ENCODE measurements around the gene TGIF1. TPM values are rescaled to one million over a fixed set of nuclear protein-coding genes. Genes with fewer than 3 reads are reported as not detected.
A peak's percentile ranks its signal among the peaks of the same experiment; 100 is the strongest.

The TGIF1 gene
- total RNA-seq, 3 donors from 2014 or later = 37.1 to 67.2 (median 59.1) TPM

DNA sequence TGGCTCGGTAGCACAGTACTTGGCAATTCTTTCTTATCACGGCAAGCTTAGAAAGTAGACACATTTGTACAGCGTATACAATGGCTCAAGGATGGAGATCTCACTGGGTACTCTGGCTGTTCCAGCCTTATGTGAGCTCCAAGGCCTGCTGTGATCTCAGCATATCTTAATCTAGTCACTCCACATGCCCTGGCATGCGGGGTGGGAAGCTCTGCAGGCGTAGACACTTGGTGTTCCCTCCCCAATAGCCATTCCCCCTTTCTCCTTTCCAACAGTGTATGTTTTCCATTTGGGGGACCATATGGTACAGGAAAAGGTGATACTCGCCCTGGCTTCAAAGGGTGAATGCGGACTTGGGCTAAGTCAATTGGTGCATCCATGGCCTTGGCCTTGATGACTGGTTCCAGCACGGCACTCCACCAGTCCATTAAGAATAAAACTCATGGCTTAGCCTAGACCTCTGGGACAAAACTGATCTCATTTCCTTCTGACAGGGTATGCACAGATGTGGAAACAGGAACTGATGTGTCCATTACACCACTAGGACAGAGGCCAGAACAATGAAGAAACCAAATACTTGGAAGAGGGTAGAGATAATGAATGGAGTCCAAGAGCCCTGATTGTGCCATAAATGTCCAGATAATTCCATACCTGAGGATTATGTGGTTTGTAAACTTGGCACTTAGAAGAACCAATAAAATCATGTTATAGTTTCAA, 28.4 kb downstream of the TGIF1 start:
- no peak for DNase-seq
- H3K4me1 ChIP-seq (ENCODE audit: low read depth) = peaks cover 3% of the 10 kb centered on the region
- H3K9me3 ChIP-seq = no peaks in the 10 kb centered on the region
- TF ChIP-seq, protein P1, sequence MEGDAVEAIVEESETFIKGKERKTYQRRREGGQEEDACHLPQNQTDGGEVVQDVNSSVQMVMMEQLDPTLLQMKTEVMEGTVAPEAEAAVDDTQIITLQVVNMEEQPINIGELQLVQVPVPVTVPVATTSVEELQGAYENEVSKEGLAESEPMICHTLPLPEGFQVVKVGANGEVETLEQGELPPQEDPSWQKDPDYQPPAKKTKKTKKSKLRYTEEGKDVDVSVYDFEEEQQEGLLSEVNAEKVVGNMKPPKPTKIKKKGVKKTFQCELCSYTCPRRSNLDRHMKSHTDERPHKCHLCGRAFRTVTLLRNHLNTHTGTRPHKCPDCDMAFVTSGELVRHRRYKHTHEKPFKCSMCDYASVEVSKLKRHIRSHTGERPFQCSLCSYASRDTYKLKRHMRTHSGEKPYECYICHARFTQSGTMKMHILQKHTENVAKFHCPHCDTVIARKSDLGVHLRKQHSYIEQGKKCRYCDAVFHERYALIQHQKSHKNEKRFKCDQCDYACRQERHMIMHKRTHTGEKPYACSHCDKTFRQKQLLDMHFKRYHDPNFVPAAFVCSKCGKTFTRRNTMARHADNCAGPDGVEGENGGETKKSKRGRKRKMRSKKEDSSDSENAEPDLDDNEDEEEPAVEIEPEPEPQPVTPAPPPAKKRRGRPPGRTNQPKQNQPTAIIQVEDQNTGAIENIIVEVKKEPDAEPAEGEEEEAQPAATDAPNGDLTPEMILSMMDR (IDR thresholded peaks at IDR 0.05) = no peak
- no peaks in the 10 kb centered on the region for H3K36me3 ChIP-seq (ENCODE audit: low read depth)
- H3K4me3 ChIP-seq = no peak overlapping the region
- intact Hi-C loops (cut with DNase I, micrococcal nuclease) = no loop called here
- peak; percentile 57 for ATAC-seq

DNA sequence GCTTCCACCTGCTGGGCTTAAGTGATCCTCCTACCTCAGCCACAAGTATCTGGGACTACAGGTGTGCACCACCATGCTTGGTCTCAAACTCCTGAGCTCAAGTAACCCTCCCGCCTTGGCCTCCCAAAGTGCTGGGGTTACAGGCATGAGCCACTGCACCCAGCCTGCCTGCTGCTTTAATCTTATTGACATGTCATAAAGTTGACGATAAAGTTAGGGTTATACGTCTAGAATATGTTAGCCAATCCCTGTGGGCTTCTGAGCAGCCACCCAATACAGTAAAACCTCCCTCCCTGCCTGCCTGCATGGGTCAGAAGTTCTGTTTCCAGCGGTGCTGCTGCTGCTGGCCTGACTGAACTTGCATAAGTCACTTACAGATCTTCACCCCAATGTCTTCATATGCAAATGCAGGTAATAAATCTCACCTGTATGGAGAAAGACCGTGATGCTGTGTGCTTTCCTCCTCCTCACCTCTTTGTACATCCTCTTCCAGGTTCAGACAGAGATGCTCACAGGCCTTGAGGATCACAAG, 30.1 kb downstream of the TGIF1 start:
- no peak overlapping the region for H3K4me3 ChIP-seq
- TF ChIP-seq, protein P1 (IDR thresholded peaks at IDR 0.05) = no peak
- peak in 2 of 3 donors; percentile 37 to 45 for DNase-seq
- ATAC-seq = peak; percentile 86
- intact Hi-C loops (cut with DNase I, micrococcal nuclease) = no loop called here
- peaks cover 3% of the 10 kb centered on the region for H3K4me1 ChIP-seq (ENCODE audit: low read depth)
- H3K36me3 ChIP-seq (ENCODE audit: low read depth) = no peaks in the 10 kb centered on the region
- no peaks in the 10 kb centered on the region for H3K9me3 ChIP-seq

DNA sequence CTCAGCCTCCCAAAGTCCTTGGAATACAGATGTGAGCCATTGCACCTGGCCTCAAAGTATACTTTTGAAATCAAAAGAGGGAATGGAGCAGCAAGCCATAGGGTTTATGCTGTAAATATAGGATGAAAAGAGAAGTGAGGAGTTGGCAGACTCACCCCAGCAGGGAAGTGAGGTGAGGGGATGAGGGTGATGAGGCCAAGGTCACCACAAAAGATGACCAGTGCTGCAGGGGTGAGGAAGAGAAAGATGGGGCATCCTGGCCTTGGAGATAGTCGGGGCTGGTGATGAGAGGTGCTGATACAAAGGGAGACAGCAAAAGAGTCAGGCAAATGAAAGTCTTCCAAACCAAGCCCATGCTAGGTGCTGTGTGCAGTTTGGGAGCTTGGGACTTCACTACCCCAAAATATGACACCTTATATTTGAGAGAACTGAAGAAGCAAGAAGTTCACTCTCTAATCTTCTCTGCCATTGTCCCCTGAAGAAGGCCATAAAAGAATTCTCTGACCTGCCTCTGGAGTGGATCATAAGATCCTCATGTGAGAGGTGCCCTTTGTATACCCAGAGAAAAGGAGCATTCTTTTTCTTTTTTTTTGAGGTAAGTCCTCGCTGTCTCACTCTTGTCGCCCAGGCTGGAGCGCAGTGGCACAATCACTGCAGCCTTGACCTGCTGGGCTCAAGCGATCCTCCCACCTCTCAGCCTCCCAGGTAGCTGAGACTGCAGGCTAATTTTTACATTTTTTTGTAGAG, 31.0 kb downstream of the TGIF1 start:
- Histone ChIP-seq H3K9me3 (no peaks in the 10 kb centered on the region), H3K4me1 (ENCODE audit: low read depth) (peaks cover 3% of the 10 kb centered on the region), H3K36me3 (ENCODE audit: low read depth) (no peaks in the 10 kb centered on the region), H3K4me3 (no peak overlapping the region)
- DNase-seq (no peak), ATAC-seq (no peak)
- intact Hi-C loops (cut with DNase I, micrococcal nuclease) = no loop called here
- TF ChIP-seq, protein P1 (IDR thresholded peaks at IDR 0.05) = no peak

DNA sequence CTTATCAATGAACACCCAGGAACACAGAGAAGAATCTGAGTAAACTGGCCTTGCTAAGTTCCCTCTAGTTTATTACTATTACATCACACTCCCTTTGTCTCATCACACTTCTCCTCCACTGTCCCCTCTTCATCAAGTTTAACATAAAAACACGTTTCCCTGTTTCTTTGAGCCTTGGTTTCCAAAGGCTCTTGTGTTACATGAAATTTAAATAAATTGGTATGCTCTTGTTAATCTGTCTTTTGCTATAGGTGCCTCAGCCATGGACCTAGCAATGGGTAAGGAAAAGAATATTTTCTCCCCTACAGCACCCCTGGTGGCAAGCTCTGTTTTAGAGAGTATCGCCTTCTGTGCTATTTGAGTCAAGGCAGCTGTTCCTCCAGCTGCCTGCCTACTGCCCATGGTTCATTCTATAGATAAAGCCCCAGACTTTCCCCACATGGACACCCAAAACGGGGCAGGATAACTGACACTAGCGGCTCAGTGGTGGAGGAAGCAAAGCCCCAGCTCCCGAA, 31.8 kb downstream of the TGIF1 start:
- ATAC-seq (peak; percentile 73), DNase-seq (peak in 1 of 3 donors; percentile 61)
- intact Hi-C loops (cut with DNase I, micrococcal nuclease) = no loop called here
- H3K9me3 ChIP-seq = no peaks in the 10 kb centered on the region
- peaks cover 3% of the 10 kb centered on the region for H3K4me1 ChIP-seq (ENCODE audit: low read depth)
- H3K36me3 ChIP-seq (ENCODE audit: low read depth) = no peaks in the 10 kb centered on the region
- no peak overlapping the region for H3K4me3 ChIP-seq
- TF ChIP-seq, protein P1 (IDR thresholded peaks at IDR 0.05) = peak; percentile 26

DNA sequence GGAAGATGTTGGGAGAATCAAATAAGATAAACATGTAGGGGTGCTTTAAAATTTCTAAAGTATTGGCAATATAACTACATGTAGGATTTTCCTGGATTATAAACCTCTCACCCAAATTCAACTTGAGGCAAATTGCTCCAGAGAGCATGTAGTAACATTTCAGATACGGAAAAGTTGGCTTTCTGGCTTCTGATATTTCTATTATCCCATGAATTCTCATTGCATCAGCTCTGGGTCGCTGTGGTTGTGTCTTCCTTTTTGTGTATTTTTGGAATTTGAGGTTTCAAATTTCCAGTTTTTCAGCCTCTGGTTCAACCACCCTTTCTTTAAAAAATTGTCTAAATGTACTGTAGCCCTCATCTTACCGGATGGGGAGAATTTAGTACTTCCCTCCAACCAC, 32.3 kb downstream of the TGIF1 start:
- Histone ChIP-seq H3K9me3 (no peaks in the 10 kb centered on the region), H3K4me3 (no peak overlapping the region), H3K36me3 (ENCODE audit: low read depth) (no peaks in the 10 kb centered on the region), H3K4me1 (ENCODE audit: low read depth) (peaks cover 3% of the 10 kb centered on the region)
- DNase-seq (no peak), ATAC-seq (no peak)
- TF ChIP-seq, protein P1 (IDR thresholded peaks at IDR 0.05) = no peak
- intact Hi-C loops (cut with DNase I, micrococcal nuclease) = no loop called here

Data from mucosa of descending colon (tissue), 3 donors.